HCT116 (cell line): ENCODE results near the gene SCP2.

Source experiments
- CEBPB ChIP-seq: IDR thresholded peaks from 2 replicates; pipeline ENCODE4 v1.6.1; 2012; ENCODE audit warnings: low read depth
- CTCF ChIP-seq, 3 experiments: fragments of 200-600 bp in 1 of 3; sonication (generic) in 1 of 3; IDR thresholded peaks in 2 of 3; conservative IDR thresholded peaks in 1 of 3; 2 replicates each; pipeline ENCODE4 v1.5.1; 2012 to 2017; ENCODE audit warnings: low read depth in 2 of 3, low read length in 2 of 3, antibody characterized with exemption in 1 of 3, borderline replicate concordance in 1 of 3, control low read depth in 1 of 3, mild to moderate bottlenecking in 1 of 3, mixed read lengths in 1 of 3, mixed run types in 1 of 3, moderate library complexity in 1 of 3; ENCODE audit not compliant: insufficient read depth in 1 of 3
- EZH2 ChIP-seq: fragments of 200-600 bp; sonication (generic); IDR thresholded peaks from 2 replicates; pipeline ENCODE4 v1.6.1; 2017; ENCODE audit warnings: antibody characterized with exemption, mixed run types
- EZH2phosphoT487 ChIP-seq: fragments of 200-600 bp; IDR thresholded peaks from 2 replicates; pipeline ENCODE4 v1.6.1; 2018; ENCODE audit warnings: antibody characterized with exemption, borderline replicate concordance
- JUND ChIP-seq: IDR thresholded peaks from 2 replicates; pipeline ENCODE4 v1.6.1; 2012
- MAX ChIP-seq: IDR thresholded peaks from 2 replicates; pipeline ENCODE4 v1.6.1; 2012
- POLR2A ChIP-seq: IDR thresholded peaks from 2 replicates; pipeline ENCODE4 v1.7.0; 2011; ENCODE audit warnings: borderline replicate concordance; ENCODE audit not compliant: insufficient read depth, insufficient read length; ENCODE audit errors: extremely low read depth
- RAD21 ChIP-seq: IDR thresholded peaks from 2 replicates; pipeline ENCODE4 v1.6.1; 2012; ENCODE audit warnings: low read depth, mild to moderate bottlenecking
- SIN3A ChIP-seq: IDR thresholded peaks from 2 replicates; pipeline ENCODE4 v1.6.1; 2012; ENCODE audit warnings: low read depth
- SRF ChIP-seq: IDR thresholded peaks from 2 replicates; pipeline ENCODE4 v1.6.1; 2012; ENCODE audit warnings: low read depth
- YY1 ChIP-seq: IDR thresholded peaks from 2 replicates; pipeline ENCODE4 v1.6.1; 2011; ENCODE audit warnings: low read length, low read depth, moderate library complexity, mild to moderate bottlenecking; ENCODE audit not compliant: insufficient replicate concordance; ENCODE audit errors: extremely low read depth
- ZNF274 ChIP-seq: fragments of 200-500 bp; sonication (Bioruptor generic); IDR thresholded peaks from 2 replicates; pipeline ENCODE4 v1.6.1; 2014; ENCODE audit warnings: mild to moderate bottlenecking, low read depth, low read length, inconsistent platforms
- TF ChIP-seq, protein P1 (sequence below): IDR thresholded peaks from 2 replicates; pipeline ENCODE4 v1.6.1; 2012; ENCODE audit warnings: low read depth

DNA sequence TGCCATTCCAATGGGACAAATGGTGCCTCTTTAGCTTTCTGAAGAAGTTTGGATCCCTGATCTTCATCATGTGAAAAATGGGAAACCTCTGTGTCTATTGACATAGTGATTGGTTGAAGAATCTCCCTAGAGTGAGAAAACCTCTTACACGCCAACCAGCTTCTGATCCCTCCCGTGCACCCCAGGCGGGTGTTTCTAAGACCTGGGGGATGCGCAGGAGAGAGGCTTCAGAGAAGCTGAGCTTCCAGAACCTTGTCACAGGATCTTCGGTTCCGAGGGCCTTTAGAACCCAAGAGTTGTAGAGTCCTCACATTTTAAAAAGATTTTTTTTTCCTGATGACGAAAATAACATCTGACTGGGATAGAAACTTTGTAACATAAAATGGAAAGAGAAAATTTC, 146.2 kb downstream of the SCP2 start:
- TF ChIP-seq CTCF (IDR thresholded peaks at IDR 0.05 in 2 of 3, conservative IDR thresholded peaks at IDR 0.05 in 1 of 3; ENCODE audit: borderline replicate concordance in 1 of 3, insufficient read depth in 1 of 3, low read depth in 2 of 3, low read length in 2 of 3) (no peak), RAD21 (no peak), EZH2phosphoT487 (no peak), MAX (no peak), JUND (no peak), EZH2 (no peak), SRF (no peak), SIN3A (no peak), ZNF274 (no peak), POLR2A (no peak), CEBPB (no peak), YY1 (no peak)
- TF ChIP-seq, protein P1, sequence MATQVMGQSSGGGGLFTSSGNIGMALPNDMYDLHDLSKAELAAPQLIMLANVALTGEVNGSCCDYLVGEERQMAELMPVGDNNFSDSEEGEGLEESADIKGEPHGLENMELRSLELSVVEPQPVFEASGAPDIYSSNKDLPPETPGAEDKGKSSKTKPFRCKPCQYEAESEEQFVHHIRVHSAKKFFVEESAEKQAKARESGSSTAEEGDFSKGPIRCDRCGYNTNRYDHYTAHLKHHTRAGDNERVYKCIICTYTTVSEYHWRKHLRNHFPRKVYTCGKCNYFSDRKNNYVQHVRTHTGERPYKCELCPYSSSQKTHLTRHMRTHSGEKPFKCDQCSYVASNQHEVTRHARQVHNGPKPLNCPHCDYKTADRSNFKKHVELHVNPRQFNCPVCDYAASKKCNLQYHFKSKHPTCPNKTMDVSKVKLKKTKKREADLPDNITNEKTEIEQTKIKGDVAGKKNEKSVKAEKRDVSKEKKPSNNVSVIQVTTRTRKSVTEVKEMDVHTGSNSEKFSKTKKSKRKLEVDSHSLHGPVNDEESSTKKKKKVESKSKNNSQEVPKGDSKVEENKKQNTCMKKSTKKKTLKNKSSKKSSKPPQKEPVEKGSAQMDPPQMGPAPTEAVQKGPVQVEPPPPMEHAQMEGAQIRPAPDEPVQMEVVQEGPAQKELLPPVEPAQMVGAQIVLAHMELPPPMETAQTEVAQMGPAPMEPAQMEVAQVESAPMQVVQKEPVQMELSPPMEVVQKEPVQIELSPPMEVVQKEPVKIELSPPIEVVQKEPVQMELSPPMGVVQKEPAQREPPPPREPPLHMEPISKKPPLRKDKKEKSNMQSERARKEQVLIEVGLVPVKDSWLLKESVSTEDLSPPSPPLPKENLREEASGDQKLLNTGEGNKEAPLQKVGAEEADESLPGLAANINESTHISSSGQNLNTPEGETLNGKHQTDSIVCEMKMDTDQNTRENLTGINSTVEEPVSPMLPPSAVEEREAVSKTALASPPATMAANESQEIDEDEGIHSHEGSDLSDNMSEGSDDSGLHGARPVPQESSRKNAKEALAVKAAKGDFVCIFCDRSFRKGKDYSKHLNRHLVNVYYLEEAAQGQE = no peak
